Measurements from ENCODE around the gene KIF2B.
"Not testable (repeated sequence)": the region's sequence is repeated elsewhere in the genome, so short reads cannot be mapped to it uniquely, and the experiment has no call there.

Gene KIF2B, protein sequence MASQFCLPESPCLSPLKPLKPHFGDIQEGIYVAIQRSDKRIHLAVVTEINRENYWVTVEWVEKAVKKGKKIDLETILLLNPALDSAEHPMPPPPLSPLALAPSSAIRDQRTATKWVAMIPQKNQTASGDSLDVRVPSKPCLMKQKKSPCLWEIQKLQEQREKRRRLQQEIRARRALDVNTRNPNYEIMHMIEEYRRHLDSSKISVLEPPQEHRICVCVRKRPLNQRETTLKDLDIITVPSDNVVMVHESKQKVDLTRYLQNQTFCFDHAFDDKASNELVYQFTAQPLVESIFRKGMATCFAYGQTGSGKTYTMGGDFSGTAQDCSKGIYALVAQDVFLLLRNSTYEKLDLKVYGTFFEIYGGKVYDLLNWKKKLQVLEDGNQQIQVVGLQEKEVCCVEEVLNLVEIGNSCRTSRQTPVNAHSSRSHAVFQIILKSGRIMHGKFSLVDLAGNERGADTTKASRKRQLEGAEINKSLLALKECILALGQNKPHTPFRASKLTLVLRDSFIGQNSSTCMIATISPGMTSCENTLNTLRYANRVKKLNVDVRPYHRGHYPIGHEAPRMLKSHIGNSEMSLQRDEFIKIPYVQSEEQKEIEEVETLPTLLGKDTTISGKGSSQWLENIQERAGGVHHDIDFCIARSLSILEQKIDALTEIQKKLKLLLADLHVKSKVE

DNA sequence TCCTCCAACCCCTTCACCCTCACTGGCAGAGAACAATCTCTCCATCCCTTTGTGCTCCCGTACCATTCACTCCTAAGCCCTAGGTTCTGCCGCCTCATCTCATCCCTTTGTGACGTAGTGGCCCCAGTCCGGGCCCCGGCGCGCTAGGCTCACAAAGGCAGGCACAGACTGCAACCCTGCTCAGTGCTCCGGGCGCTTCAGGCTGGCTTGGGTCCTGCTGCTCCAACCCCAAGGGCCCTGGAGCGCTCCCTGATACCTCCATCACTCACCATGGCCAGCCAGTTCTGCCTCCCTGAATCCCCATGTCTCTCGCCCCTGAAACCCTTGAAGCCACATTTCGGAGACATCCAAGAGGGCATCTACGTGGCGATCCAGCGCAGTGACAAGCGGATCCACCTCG is at the start of gene KIF2B:
TSS of gene KIF2B (plus strand) at position 164 of the 400 bp plus-strand sequence. CDS start at position 271, 107 bp downstream.
- DNase-seq = no peak

- DNase-seq = no peak
These were observed 42.4 kb upstream of the KIF2B start for GRCh38 chr17:53780320-53780719.

GRCh38 chr17:53791551-53791950 is 31.2 kb upstream of the KIF2B start:
- DNase-seq = no peak

DNA sequence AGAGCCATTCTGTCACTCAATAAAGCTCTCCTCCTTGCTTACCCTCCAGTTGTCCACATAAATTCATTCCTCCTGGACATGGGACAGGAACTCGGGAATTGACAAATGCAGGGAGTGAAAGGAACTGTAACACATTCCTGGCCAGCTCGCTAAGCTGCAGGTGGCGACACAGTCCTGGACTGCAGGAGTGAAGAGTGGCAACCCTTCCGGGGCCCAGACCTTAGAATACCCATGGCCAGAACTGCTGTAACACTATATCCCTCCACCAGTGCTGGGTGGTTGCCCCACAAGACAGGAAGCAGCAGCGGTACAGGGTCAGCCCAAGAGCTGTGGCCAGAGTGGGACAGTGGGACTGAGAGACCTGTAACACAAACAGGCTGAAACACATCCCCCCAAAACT is 30.3 kb upstream of the KIF2B start:
- no peak for DNase-seq

- DNase-seq = no peak
These were observed 29.7 kb upstream of the KIF2B start for GRCh38 chr17:53792997-53793396.

DNA sequence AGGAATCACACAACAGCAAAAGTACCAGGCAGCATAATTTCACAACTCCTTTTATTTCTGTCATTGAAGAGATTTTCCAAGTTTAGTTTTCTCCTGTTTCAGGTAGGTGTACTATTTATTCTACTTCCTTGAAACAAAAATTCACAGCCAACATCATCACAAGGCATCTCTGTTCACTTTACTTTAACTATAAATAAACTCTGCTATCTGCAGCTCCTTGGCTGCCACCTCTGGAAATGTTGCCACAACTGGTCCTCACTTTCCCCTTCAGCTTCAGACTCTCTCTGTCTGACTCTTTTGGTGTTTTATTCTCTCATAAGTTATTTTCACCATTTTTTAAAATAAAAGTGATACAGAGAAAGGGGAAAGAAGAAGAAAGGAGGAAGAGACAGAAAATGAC is 27.9 kb upstream of the KIF2B start:
- no peak for DNase-seq

DNA sequence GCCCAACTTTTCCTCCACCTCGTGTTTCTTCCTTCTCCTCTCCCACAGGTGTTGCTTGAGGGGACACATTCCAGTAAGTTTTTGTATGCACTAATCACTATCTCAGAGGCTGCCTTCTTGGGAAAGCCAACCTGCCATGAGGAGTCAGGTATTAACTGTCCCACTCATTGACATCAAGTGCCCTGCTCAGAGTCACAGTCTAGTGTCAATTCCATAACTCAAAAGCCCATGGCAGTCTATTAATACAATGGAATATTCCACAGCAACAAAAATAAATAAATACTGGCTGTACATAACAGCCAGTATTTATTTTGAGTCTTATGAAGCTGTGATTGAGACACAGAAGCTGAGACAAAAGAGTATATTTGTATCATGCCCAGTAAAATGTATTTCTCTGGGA is 26.1 kb upstream of the KIF2B start:
- no peak for DNase-seq

DNA sequence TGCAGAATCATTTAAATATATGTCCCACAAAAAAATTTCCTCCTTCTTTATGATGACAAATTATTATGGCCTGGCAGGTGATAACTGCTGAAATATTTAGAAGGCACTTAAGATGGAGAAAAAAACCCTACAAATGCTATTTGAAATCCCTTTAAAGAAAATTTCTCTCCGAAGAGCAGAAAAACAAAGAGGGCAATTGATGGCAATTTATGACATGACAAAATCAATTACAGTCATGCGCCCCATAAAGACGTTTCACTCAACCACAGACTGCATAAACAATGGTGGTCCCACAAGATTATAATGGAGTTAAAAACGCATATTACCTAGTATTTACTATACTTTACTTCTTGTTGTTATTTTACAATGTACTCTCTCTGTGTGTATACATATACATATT is 25.2 kb upstream of the KIF2B start:
- no peak for DNase-seq

GRCh38 chr17:53804437-53804836 is 18.3 kb upstream of the KIF2B start:
- no peak for DNase-seq

DNA sequence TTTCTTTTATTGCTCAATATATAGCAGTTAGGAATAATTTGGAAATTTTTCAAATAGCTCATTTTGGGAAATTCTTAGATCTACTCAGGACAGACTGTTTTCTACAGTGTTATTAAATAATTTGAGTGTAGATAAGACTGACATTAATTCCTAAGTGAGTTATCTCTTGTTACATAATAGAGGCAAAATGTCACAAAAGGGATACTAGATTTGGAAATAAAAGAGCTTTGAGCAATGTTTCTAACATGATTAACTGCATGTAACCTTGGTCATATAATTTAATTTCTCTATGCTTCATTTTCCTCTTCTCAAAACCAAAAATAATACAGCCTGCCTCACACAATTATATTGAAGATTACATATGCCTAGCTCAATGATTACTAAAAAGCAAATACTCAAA is 16.3 kb upstream of the KIF2B start:
- no peak for DNase-seq

DNA sequence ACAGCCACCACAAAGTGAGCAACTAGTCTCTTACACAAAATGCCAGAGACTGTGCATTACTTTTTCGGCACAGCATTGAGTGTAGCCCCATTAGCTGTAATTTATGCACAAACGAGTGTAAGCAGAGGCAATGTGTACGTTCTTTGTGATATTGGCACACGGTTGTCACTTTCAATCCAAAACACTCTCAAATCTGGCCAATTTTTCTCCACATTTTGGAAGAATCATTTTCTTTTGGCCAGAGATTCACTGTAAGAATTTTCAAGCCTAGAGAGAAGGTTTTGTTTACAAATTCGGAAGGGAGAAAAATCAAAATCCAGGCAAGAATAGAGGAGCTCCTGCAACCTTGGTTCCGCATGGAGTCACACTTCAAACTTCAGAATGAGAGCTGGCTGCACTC is 15.4 kb upstream of the KIF2B start:
- no peak for DNase-seq

- DNase-seq = no peak
These were observed 4.5 kb upstream of the KIF2B start for GRCh38 chr17:53818271-53818670.

DNA sequence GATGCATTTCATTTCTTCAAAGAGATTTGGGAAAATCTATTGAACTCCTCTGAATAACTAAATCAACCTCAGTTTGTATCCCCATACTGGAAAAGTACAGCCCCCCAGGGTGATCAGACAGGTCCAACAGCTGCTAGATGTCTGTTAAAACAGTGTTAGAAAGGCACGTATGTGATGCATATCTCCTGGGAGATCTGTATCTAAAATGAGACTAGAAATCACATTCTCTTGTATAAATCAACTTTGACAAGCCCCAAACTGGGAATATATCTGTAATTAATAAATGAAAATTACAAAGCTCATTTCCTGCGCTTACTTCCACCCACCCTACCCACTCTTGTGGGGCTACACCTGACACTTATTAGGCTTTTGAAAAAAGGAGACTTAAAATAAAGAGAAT is 3.8 kb upstream of the KIF2B start:
- DNase-seq = no peak

GRCh38 chr17:53819956-53820355 is 2.8 kb upstream of the KIF2B start:
- no peak for DNase-seq

DNA sequence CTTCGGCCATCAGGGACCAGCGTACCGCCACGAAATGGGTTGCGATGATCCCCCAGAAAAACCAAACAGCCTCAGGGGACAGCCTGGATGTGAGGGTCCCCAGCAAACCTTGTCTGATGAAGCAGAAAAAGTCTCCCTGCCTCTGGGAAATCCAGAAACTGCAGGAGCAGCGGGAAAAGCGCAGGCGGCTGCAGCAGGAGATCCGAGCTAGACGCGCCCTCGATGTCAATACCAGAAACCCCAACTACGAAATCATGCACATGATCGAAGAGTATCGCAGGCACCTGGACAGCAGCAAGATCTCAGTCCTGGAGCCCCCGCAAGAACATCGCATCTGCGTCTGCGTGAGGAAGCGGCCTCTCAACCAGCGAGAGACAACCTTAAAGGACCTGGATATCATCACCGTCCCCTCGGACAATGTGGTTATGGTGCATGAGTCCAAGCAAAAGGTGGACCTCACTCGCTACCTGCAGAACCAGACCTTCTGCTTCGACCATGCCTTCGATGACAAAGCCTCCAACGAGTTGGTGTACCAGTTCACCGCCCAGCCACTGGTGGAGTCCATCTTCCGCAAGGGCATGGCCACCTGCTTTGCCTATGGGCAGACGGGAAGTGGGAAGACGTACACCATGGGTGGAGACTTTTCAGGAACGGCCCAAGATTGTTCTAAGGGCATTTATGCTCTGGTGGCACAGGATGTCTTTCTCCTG is 769 bp downstream of the KIF2B start:
- no peak for DNase-seq

DNA sequence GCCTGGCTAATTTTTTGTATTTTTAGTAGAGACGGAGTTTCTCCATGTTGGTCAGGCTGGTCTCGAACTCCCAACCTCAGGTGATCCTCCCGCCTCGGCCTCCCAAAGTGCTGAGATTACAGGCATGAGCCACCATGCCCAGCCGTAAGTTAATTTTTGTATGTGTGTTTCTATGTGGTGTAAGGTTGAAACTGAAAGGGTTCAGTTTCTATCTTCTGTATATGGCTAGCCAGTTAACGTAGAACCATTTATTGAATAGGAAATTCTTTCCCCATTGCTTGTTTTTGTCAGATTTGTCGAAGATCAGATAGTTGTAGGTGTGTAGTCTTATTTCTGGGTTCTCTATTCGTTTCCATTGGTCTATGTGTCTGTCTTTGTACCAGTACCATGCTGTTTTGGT is 12.0 kb downstream of the KIF2B start:
- not testable (repeated sequence) for DNase-seq

DNA sequence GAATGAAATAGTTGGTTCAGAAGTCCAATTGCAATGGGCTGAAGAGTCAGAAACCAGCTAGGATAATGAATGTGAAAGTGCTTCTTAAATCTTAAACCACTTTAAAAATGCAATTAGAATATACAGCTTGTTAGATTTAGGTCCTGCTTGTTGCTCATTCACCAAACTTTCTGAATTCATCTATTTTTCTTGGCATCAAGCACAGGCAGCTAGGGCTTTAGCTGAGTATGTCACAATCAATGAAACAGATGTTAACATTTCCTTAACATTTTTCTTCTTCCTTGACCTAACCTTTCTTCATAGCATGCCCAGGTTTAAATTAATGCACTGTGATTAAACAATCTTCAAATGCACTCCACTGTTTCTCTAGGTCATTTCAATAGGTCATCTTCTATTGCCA is 14.4 kb downstream of the KIF2B start:
- no peak for DNase-seq

- DNase-seq = no peak
These were observed 21.9 kb downstream of the KIF2B start for GRCh38 chr17:53844491-53845107.

GRCh38 chr17:53871128-53871527 is 48.4 kb downstream of the KIF2B start:
- not testable (repeated sequence) for DNase-seq
